Smooth muscle cell (in vitro differentiated cells): ENCODE measurements around the gene HIF3A. TPM values are rescaled to one million over a fixed set of nuclear protein-coding genes. Genes with fewer than 3 reads are reported as not detected.

Experiments
- DNase-seq: peaks from one replicate; lab custom pipeline; 2025; ENCODE audit not compliant: unreplicated experiment; lab: John Stamatoyannopoulos, UW
- H2AFZ ChIP-seq: fragments of 200-600 bp; sonication (generic); 2 replicates; pipeline ENCODE4 v1.6.0; 2016; ENCODE audit warnings: antibody characterized with exemption, low read depth, mild to moderate bottlenecking
- H3F3A ChIP-seq: fragments of 200-600 bp; sonication (generic); 2 replicates; pipeline ENCODE4 v1.6.0; 2017; ENCODE audit warnings: antibody characterized with exemption, low read depth
- H3K27ac ChIP-seq: fragments of 200-600 bp; sonication (generic); 2 replicates; pipeline ENCODE4 v1.5.1; 2016; ENCODE audit warnings: low read depth, mild to moderate bottlenecking
- H3K27me3 ChIP-seq: fragments of 200-600 bp; sonication (generic); 2 replicates; pipeline ENCODE4 v1.6.1; 2016; ENCODE audit warnings: low read depth, mild to moderate bottlenecking
- H3K36me3 ChIP-seq: fragments of 200-600 bp; sonication (generic); 2 replicates; pipeline ENCODE4 v1.5.1; 2016; ENCODE audit warnings: low read depth
- H3K4me1 ChIP-seq: fragments of 200-600 bp; sonication (generic); 2 replicates; pipeline ENCODE4 v1.5.1; 2016; ENCODE audit warnings: low read depth
- H3K4me2 ChIP-seq: fragments of 200-600 bp; sonication (generic); 2 replicates; pipeline ENCODE4 v1.6.0; 2016; ENCODE audit warnings: mild to moderate bottlenecking
- H3K4me3 ChIP-seq: fragments of 200-600 bp; sonication (generic); 2 replicates; pipeline ENCODE4 v1.5.1; 2016; ENCODE audit warnings: mild to moderate bottlenecking
- H3K79me2 ChIP-seq: fragments of 200-600 bp; sonication (generic); 2 replicates; pipeline ENCODE4 v1.6.0; 2016; ENCODE audit warnings: low read depth, mild to moderate bottlenecking
- H3K9ac ChIP-seq: fragments of 200-600 bp; sonication (generic); 2 replicates; pipeline ENCODE4 v1.6.0; 2016; ENCODE audit warnings: low read depth
- H3K9me3 ChIP-seq: fragments of 200-600 bp; sonication (generic); replicated peaks from 2 replicates; pipeline ENCODE4 v1.5.1; 2016; ENCODE audit warnings: low read depth
- H4K20me1 ChIP-seq: fragments of 200-600 bp; sonication (generic); 2 replicates; pipeline ENCODE4 v1.6.0; 2016; ENCODE audit warnings: low read depth
- CTCF ChIP-seq: fragments of 200-600 bp; sonication (generic); IDR thresholded peaks from 2 replicates; pipeline ENCODE4 v1.5.1; 2017; ENCODE audit warnings: borderline replicate concordance, mild to moderate bottlenecking, antibody characterized with exemption; ENCODE audit not compliant: insufficient read depth, poor library complexity, severe bottlenecking
- WGBS: methylation state at CpG from one replicate; pipeline ENCODE4 v1.1.7; 2016; ENCODE audit warnings: low lambda C conversion rate; 5-methylcytosine and 5-hydroxymethylcytosine counted together
- polyA plus RNA-seq: library from polyadenylated mRNA; unstranded; fragments of >200 nt; fragmentation: Nextera tagmentation; extraction: Ambion mirVana; gene quantifications from 2 replicates; pipeline ENCODE4 v1.2.1, GENCODE V29; 2016
- total RNA-seq: library from RNA; depleted of rRNA; stranded (reverse); fragments of >200 nt; gene quantifications from 2 replicates; pipeline ENCODE4 v1.2.3, GENCODE V29; 2014

HIF3A gene
- total and polyA plus RNA-seq, 2 experiments from 2014 or later, result 4.9 to 16.2 TPM

DNA sequence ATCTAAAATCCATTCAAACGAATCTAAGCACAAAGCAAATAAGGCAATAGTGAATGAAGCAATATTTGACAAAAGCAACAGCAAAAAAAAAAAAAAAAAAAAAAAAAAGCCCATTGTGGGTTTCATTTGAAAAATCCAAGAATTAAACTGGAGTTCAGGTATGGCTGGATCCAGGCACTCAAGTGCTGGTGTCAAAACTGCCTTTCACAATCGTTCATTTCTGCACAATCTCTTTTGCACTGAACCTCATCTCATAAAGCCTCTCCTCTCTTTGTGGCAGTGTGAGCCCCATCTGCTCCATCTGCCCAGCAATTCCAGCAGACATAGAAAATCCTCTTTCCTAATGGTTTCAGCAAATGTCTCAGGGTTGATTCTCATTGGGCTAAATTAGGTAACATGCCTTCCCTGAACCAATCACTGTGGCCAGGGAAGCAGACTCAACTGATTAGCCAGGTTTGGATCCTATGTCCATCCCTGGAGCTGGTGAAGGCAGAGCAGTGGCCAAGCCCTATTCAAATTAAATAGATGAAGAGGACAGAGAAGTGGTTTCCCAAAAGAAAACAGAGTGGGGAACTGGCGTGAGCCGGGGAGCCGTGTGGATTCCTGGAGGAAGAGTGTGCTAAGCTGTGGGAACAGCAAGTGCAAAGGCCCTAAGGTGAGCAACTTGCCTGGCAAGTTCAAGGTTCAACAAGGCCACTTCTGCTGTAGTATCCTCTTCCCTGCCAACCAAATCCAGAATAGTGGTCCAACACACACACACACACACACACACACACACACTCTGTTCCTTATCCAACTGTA is 1.2 kb upstream of the HIF3A start:
- TF ChIP-seq CTCF, result no peak
- Histone ChIP-seq H3K79me2 (no peaks in the 10 kb centered on the region), H3K9me3 (no peaks in the 10 kb centered on the region), H3K36me3 (no peaks in the 10 kb centered on the region), H3K27me3 (no peaks in the 10 kb centered on the region), H4K20me1 (no peaks in the 10 kb centered on the region), H3K9ac (no peak overlapping the region), H3K27ac (no peak overlapping the region), H2AFZ (no peak overlapping the region), H3K4me1 (peaks cover 23% of the 10 kb centered on the region), H3K4me3 (peak overlapping the region; percentile 76), H3F3A (peaks cover 11% of the 10 kb centered on the region), H3K4me2 (no peak overlapping the region)
- no peak for DNase-seq
- WGBS, result 89% methylated on average over 5 of the region's 5 CpGs

- no peak overlapping the region for H3K9ac ChIP-seq
- H3K9me3 ChIP-seq, result no peaks in the 10 kb centered on the region
- H3F3A ChIP-seq, result peaks cover 11% of the 10 kb centered on the region
- H3K4me1 ChIP-seq, result peaks cover 27% of the 10 kb centered on the region
- H3K27ac ChIP-seq, result no peak overlapping the region
- H3K4me2 ChIP-seq, result peak overlapping the region; percentile 91
- H3K4me3 ChIP-seq, result peak overlapping the region; percentile 76
- 78% methylated on average over 3 of the region's 3 CpGs for WGBS
- no peak for TF ChIP-seq CTCF
- no peak for DNase-seq
- H3K79me2 ChIP-seq, result no peaks in the 10 kb centered on the region
- H4K20me1 ChIP-seq, result no peaks in the 10 kb centered on the region
- no peaks in the 10 kb centered on the region for H3K27me3 ChIP-seq
- no peak overlapping the region for H2AFZ ChIP-seq
- H3K36me3 ChIP-seq, result no peaks in the 10 kb centered on the region
Observed at GRCh38 chr19:46296202-46296480, 701 bp upstream of the HIF3A start.

DNA sequence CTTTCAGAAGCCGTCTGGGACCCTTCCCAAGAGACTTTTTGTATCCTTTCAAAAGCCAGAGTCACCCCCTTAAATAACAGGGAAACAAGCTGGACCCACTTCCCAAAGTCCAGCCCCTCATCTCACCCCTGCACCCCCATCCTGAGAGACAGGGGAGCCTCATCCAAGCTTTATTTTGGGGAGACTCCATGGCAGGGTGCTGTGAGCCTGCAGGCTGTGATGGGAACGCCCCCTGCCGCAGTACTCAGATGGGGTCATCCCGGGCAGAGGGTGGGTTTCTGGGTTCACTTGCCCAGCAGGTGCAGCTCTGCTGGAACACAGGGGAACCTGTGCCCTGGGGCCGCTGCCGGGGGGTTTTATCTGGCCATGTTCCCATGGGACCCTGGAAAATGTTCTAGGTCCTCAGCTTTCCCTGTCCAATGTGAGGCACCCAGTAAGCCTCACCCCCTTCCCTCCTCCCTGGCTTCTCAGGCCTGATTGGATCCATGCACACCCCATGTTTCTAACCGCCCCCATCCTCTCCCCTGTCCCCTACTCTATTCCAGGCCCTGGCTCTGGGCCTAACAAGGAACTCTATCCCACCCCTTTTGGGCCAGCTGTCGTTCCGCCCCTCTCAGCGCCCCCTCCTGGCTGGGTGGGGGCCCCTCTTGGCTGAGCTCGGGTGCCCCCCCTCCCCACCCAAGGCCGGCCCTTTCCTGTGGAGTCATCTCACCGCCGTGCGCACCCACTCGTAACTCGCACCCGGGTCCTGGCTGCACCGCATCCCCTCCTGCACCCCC is 1.0 kb downstream of the HIF3A start:
- H4K20me1 ChIP-seq, result no peaks in the 10 kb centered on the region
- H3K4me1 ChIP-seq, result peaks cover 35% of the 10 kb centered on the region
- no peak overlapping the region for H2AFZ ChIP-seq
- 82% methylated on average over 16 of the region's 19 CpGs for WGBS
- peak; percentile 13 for TF ChIP-seq CTCF
- no peak overlapping the region for H3K27ac ChIP-seq
- no peaks in the 10 kb centered on the region for H3K36me3 ChIP-seq
- DNase-seq, result no peak
- peaks cover 11% of the 10 kb centered on the region for H3F3A ChIP-seq
- H3K9ac ChIP-seq, result no peak overlapping the region
- no peaks in the 10 kb centered on the region for H3K27me3 ChIP-seq
- H3K9me3 ChIP-seq, result no peaks in the 10 kb centered on the region
- peak overlapping the region; percentile 76 for H3K4me3 ChIP-seq
- H3K79me2 ChIP-seq, result no peaks in the 10 kb centered on the region
- H3K4me2 ChIP-seq, result peak overlapping the region; percentile 91
